ENCODE data around the gene CAPZA1. TPM values are rescaled to one million over a fixed set of nuclear protein-coding genes. Genes with fewer than 3 reads are reported as not detected.

CAPZA1 gene
- total RNA-seq, 6 donors from 2014 or later: 91.1 to 196 (median 128) TPM

- peak in 1 of 2 donors; percentile 17 for TF ChIP-seq POLR2AphosphoS5 (IDR thresholded peaks at IDR 0.05)
- TF ChIP-seq POLR2A (IDR thresholded peaks at IDR 0.05): no peak
- peak; percentile 25 to 52 (median 36) for TF ChIP-seq CTCF (IDR thresholded peaks at IDR 0.05)
- no peak for TF ChIP-seq EP300 (IDR thresholded peaks at IDR 0.05)
- 5 to 9% methylated on average over 16 to 17 of the region's 18 CpGs for WGBS, 2 donors
- peaks cover 7 to 39% (median 21%) of the 10 kb centered on the region in 4 donors for H3K36me3 ChIP-seq
- DNase-seq (no peak), ATAC-seq (ENCODE audit: low FRiP score in 2 of 2) (peak; percentile 49 to 65)
- H3K27me3 ChIP-seq: no peaks in the 10 kb centered on the region
- no peaks in the 10 kb centered on the region for H3K9me3 ChIP-seq
- H3K27ac ChIP-seq: peak overlapping the region; percentile 88 to 97 (median 94)
- H3K4me3 ChIP-seq: peak overlapping the region; percentile 74 to 95 (median 88)
- peaks cover 17 to 28% (median 22%) of the 10 kb centered on the region in 4 donors for H3K4me1 ChIP-seq
These were observed 54.2 kb downstream of the CAPZA1 start for GRCh38 chr1:112673592-112674439.

GRCh38 chr1:112674440-112674985 is 54.9 kb downstream of the CAPZA1 start, which contains the start of gene MOV10:
Gene MOV10 (plus strand): TSS chr1:112674659. CDS start chr1:112674913, 254 bp downstream.
- peak; percentile 84 to 93 for DNase-seq
- H3K4me1 ChIP-seq: peaks cover 17 to 28% (median 22%) of the 10 kb centered on the region in 4 donors
- H3K36me3 ChIP-seq: peaks cover 5 to 32% (median 15%) of the 10 kb centered on the region in 4 donors
- H3K4me3 ChIP-seq: peak within 1 kb of the TSS; percentile 74 to 95 (median 88)
- no peaks in the 10 kb centered on the region for H3K27me3 ChIP-seq
- H3K9me3 ChIP-seq: no peaks in the 10 kb centered on the region
- ATAC-seq (ENCODE audit: low FRiP score in 2 of 2): peak; percentile 84 to 86
- peak within 1 kb of the TSS; percentile 88 to 97 (median 94) for H3K27ac ChIP-seq
- TF ChIP-seq POLR2A (IDR thresholded peaks at IDR 0.05): peak in 1 of 4 donors; percentile 55
- peak; percentile 40 to 44 for TF ChIP-seq POLR2AphosphoS5 (IDR thresholded peaks at IDR 0.05)
- no peak for TF ChIP-seq CTCF (IDR thresholded peaks at IDR 0.05)
- TF ChIP-seq EP300 (IDR thresholded peaks at IDR 0.05): no peak
- WGBS, 2 donors: 0% methylated on average over 12 to 28 of the region's 30 CpGs

GRCh38 chr1:112674986-112675727 is 55.5 kb downstream of the CAPZA1 start:
- ATAC-seq (ENCODE audit: low FRiP score in 2 of 2): peak; percentile 72 to 82
- Histone ChIP-seq H3K27ac (peak overlapping the region; percentile 88 to 97 (median 94)), H3K9me3 (no peaks in the 10 kb centered on the region), H3K4me1 (peaks cover 17 to 28% (median 22%) of the 10 kb centered on the region in 4 donors), H3K27me3 (no peaks in the 10 kb centered on the region), H3K4me3 (peak overlapping the region; percentile 74 to 95 (median 88)), H3K36me3 (peaks cover 0 to 26% (median 10%) of the 10 kb centered on the region in 4 donors)
- DNase-seq: peak in 1 of 2 donors; percentile 93
- TF ChIP-seq CTCF (IDR thresholded peaks at IDR 0.05) (peak in 3 of 6 experiments; percentile 17 to 35 (median 26)), POLR2A (IDR thresholded peaks at IDR 0.05) (peak in 1 of 4 donors; percentile 47), EP300 (IDR thresholded peaks at IDR 0.05) (no peak), POLR2AphosphoS5 (IDR thresholded peaks at IDR 0.05) (no peak)
- 0% methylated on average over 5 to 30 of the region's 68 CpGs for WGBS, 2 donors

GRCh38 chr1:112675728-112676381 is 56.2 kb downstream of the CAPZA1 start:
- ATAC-seq (ENCODE audit: low FRiP score in 2 of 2): no peak
- WGBS, 2 donors: 42 to 44% methylated on average over 7 of the region's 7 CpGs

More at GRCh38 chr1:112675728-112676381, 56.2 kb downstream of the CAPZA1 start:
- TF ChIP-seq POLR2A (IDR thresholded peaks at IDR 0.05) (no peak), EP300 (IDR thresholded peaks at IDR 0.05) (no peak), CTCF (IDR thresholded peaks at IDR 0.05) (no peak), POLR2AphosphoS5 (IDR thresholded peaks at IDR 0.05) (no peak)
- Histone ChIP-seq H3K4me3 (peak overlapping the region in 3 of 4 donors; percentile 74 to 95 (median 88)), H3K4me1 (peaks cover 17 to 28% (median 22%) of the 10 kb centered on the region in 4 donors), H3K27me3 (no peaks in the 10 kb centered on the region), H3K36me3 (peaks cover 0 to 19% (median 7%) of the 10 kb centered on the region in 4 donors), H3K9me3 (no peaks in the 10 kb centered on the region), H3K27ac (peak overlapping the region; percentile 88 to 97 (median 94))
- no peak for DNase-seq
